Forelimb muscle (tissue), 1 donor: Measurements from ENCODE around the gene PACRG. TPM values are rescaled to one million over a fixed set of nuclear protein-coding genes. Genes with fewer than 3 reads are reported as not detected.
A peak's percentile ranks its signal among the peaks of the same experiment; 100 is the strongest.
"Not testable (repeated sequence)": the region's sequence is repeated elsewhere in the genome, so short reads cannot be mapped to it uniquely, and the experiment has no call there.

Source experiments
- DNase-seq: peaks from one replicate; pipeline ENCODE4 v3.0.0-alpha.2; 2013; ENCODE audit warnings: low read depth
- polyA plus RNA-seq: library from polyadenylated mRNA; unstranded; fragments of 120-200 nt; gene quantifications from one replicate; pipeline ENCODE4 v1.2.1, GENCODE V29; 2013; ENCODE audit not compliant: insufficient read length

Gene PACRG
- polyA plus RNA-seq, 1 donor: 2.1 TPM

GRCh38 chr6:162941128-162941527 is 213.4 kb downstream of the PACRG start:
- no peak for DNase-seq

DNA sequence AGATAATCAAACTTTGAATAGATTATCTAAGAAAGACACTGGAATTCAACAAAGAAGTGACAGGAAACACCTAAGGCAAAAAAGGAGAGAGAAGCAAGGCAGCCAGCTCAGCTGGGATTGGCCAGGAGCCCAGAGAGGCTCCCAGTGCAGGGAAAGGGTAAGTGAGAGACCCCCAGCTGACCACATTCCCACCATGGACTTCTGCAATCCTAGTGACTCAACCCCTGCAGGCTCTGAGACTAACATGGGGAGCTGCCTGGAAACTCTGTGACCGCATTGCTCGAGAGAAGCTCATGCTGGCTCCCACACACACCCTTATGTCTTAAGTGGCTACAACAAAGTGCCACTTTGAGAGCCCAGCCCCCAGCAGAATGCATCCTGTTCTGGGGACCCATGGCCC is 215.1 kb downstream of the PACRG start:
- DNase-seq: no peak

- DNase-seq: no peak
These were observed 215.6 kb downstream of the PACRG start for GRCh38 chr6:162943369-162943768.

- no peak for DNase-seq
These were observed 223.5 kb downstream of the PACRG start for GRCh38 chr6:162951164-162951743.

- DNase-seq: no peak
These were observed 224.6 kb downstream of the PACRG start for GRCh38 chr6:162952423-162952822.

GRCh38 chr6:162957062-162957461 is 229.3 kb downstream of the PACRG start:
- no peak for DNase-seq

DNA sequence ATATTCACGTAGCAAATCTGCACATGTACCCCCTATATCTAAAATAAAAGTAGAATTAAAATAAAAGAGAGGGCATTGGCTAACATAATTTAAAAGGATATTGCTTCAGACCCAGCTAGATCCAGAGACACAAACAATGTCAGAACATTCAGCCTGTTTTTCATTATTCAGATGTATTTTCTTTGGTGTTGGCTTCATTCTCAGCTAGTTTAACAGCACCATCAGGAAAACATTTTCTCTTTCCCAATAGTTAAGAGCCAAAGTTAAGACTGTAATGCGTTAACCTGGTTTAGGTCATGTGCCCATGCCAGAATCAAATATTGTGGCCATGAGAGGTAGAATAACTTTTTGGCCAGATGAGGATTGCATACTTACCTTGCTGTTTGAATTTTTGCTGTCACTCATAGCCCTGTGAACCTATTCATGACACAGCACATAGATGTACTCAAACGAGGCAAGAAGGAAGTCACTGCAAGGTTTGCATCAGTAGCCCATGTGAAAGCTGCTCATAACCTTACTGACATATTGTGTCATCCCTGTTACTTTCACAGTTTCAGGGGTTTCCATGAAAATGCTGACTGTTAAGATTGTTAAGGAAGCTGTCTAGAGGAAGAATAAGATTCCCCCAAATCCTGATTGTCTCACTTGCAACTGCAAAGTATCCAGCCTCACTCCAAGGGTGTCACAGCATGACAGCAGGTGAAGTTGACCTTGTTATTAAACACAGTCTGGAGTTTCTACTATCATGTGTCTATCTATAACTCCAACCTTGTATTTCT is 233.1 kb downstream of the PACRG start:
- DNase-seq: no peak

DNA sequence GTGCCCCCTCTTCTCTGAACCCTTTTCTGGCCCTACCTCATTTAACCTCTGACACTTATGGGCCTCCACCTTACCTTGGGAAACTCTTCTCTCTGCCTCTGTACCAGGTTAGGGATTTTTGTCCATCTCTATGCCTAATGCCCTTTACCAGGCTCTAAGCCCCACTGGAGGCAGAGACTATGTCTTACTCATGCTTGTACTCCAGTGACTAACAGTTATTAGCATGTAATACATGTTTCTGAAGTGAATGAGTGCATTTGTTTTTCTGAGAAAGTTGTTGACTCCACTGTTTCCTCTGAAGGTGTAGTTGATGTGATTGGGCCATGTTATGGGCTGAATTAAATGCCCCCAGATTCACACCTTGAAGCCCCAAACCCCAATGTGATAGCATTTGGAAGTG is 234.3 kb downstream of the PACRG start:
- DNase-seq: no peak

GRCh38 chr6:162963861-162964260 is 236.1 kb downstream of the PACRG start:
- DNase-seq: no peak

DNA sequence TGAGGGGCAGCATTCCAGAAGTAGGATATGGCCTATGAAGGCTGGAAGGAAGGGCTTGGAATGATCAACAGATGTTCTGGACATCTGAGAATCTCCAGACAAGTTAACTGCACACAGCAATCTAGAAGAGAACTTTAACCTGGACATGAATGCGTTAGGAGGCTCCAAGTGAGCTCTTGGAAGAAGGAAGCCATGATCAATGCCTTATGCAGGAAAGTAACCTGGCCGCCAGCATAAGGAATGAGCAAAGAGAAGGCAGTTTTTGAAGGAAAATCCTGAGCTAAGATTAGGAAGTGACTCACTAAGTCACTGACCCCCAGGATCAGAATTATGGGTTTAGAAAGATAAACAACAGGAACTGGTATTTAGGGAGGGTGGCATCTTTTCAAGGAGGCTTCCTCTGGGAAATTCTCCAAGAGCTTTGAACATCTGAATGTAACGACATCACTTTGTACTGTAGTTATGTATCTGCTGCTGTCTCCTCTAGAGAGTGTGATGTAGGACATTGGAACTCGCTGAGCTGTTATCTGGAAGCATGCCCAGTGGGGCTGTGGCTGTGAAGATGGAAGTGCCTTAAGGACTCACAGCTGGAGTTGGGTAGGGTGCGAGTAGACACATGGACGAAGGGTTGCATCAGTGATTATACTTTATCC is 236.8 kb downstream of the PACRG start:
- DNase-seq: peak; percentile 91

DNA sequence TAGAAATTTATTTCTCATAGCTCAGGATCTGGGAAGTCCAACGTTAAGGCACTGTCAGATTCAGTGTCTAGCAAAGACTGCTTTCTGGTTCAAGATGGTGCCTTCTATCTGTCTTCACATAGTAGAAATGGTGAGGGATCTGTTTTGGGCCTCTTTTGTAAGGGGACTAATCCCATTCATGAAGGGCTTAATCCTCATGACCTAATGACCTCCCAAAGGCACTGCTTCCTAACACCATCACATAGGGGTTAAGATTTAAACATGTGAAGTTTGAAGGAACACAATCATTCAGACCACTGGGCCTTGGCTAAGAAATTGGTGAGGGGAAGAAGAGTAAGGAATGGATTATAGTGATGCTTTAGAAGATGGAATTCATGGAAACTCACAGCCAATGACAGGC is 237.6 kb downstream of the PACRG start:
- DNase-seq: no peak

- no peak for DNase-seq
These were observed 242.5 kb downstream of the PACRG start for GRCh38 chr6:162970246-162970645.

GRCh38 chr6:162971356-162971755 is 243.6 kb downstream of the PACRG start:
- DNase-seq: no peak

DNA sequence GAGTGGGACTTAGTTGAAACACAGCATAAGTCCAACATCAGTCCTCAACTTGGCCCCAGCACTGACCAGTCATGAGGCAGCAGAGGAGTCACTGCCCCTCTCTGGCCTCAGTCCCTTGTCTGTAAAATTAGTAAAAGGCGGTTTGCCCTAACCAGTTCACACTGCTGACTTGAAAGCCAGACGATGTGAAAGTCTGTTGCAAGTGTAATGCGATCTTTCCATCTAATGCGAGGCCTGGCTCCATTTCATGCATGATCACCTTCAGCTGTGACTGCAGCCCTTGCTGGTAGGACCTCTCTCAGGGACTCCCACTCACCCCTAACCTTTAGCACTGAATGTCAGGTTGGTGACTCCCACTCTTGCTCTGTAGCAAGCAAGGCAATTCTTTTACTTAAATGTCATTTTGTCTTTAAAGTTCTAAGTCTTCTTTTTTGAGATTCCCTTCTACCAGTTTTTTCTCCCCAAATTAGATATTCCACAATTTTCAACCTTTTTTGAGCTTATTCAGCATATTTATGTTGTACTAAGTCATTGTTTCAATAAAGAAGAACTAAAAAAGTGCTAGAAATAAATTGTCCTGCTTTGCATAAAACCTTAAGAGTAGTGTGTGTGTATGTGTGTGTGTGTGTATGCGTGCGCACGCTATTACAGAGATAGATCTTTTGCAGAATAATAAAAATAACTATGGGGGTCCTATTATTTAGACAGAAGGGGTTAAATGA is 245.5 kb downstream of the PACRG start:
- no peak for DNase-seq

DNA sequence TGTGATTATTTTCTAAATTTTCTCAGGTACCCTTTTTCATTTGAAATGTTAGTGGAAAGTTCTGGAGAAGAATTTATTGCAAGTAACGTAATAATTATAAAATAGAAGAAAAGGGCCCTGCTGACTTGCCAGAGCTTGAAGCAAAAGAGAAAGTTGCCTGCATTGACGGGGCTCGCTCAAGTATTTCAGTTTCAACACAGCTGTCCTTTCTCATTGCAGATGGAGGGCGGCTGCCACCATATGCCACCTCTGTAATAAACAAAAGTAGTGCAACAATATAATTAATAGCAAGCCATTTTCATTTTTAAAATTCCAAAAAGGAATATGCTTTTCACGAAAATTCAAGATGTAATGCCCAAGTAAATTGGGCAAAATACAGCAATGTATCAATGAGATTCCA is 246.2 kb downstream of the PACRG start:
- DNase-seq: no peak

- no peak for DNase-seq
These were observed 246.9 kb downstream of the PACRG start for GRCh38 chr6:162974685-162975084.

DNA sequence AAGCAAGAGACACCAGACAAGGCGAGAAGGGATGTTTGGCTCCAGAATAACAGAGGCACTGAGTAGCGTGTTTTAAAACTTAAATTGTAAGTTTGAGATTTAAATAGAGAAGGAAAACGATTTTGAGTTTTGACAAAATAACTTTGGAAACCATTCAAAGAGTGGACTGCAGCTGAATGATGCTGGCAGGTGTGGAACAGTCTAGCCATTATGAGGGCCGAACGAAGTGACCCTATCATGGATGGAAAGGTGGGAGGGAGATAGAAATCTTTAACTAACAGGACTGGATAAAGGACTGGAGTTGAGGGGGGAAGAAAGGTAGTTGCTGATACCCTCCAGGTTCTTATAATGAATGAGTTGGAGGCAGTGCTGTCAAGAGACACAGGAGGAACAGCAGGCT is 248.4 kb downstream of the PACRG start:
- DNase-seq: no peak

GRCh38 chr6:162983234-162983633 is 255.5 kb downstream of the PACRG start:
- not testable (repeated sequence) for DNase-seq

GRCh38 chr6:162998777-162999176 is 271.0 kb downstream of the PACRG start:
- DNase-seq: no peak

DNA sequence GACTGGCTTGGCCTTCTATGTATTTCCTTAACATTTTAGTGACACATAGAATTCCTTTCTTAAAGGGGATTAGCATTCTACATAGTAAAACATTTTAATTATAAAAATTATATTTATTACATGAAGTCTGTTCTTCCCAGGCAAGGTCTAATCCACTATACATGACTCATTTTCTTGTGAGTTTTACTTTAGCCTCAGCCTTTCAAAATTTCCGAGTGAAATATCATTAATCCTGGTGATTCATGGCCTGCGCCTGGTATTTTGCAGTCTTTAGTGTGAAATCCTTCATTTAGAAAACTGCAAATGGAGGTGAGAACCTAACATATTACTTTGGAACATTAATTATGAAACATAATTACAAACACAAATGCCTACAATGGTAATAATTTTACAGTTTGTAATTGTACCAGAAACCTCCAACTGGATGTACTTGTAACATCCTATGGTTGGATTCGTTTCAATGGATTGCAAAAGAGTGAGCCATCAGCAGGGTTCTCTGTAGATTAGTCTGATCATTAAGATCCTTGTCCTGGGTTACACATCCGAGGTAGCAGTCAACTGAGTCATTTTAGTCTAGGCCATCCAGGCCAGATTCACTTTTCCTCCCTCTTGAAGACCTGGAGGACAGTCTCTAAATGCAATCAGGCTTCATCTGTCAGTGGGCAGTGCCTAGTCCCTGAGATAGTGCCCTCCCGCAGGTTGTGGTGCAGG is 272.0 kb downstream of the PACRG start:
- no peak for DNase-seq

DNA sequence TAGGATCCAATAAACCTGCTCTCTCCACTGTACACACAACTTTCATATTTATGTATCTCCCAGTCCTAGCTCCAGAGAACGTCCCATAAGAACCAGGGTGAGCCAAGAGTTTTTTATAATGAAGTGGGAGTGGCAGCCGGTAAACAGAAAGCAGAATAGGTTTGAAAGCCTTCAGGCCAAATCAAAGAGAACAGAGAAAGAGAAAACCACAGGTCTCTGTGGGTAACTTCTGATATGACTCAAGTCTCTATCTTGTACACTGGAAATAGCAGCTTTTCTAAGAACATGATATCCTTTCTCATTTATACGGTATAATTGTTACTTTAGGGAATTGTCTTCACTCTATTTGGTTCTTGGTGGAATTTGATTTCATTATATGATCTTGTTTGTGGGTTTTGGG is 273.6 kb downstream of the PACRG start:
- DNase-seq: no peak

DNA sequence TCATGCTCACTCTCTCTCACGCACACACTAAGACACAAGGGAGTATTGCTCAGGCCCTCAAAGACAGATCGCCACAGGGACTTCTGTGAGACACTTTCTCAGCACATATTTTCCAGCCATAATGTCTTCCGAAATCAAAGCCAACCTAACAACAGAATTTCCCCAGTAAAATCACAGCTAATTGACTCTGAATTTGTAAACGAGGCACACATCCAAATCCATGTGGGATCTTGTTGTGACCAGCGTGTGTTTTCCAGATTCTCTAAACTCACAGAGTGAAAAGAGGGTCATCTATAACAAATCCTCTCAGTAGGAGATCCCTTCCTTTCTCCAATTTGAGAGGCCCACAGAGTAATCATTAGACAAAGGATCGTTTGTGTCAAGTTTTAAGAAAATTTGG is 280.4 kb downstream of the PACRG start:
- no peak for DNase-seq
